HG02852 (cell line): Measurements from ENCODE around the gene CD83.
"Not testable (repeated sequence)": the region's sequence is repeated elsewhere in the genome, so short reads cannot be mapped to it uniquely, and the experiment has no call there.

Experiments
- ATAC-seq: cut with Tn5 transposase; IDR thresholded peaks from one replicate; pipeline ENCODE4 v1.9.1; 2021; ENCODE audit warnings: mild to moderate bottlenecking, moderate library complexity; ENCODE audit not compliant: unreplicated experiment

The CD83 gene

GRCh38 chr6:14146506-14147096, 29.0 kb downstream of the CD83 start:
- no peak for ATAC-seq

GRCh38 chr6:14147891-14148290, 30.3 kb downstream of the CD83 start:
- no peak for ATAC-seq

GRCh38 chr6:14148471-14148870, 30.9 kb downstream of the CD83 start:
- no peak for ATAC-seq

GRCh38 chr6:14149053-14149738, 31.6 kb downstream of the CD83 start:
- no peak for ATAC-seq

- ATAC-seq: no peak
Measured at GRCh38 chr6:14149739-14150130, 32.2 kb downstream of the CD83 start.

GRCh38 chr6:14151300-14151699, 33.7 kb downstream of the CD83 start:
- ATAC-seq: not testable (repeated sequence)

- no peak for ATAC-seq
Measured at GRCh38 chr6:14151773-14152172, 34.2 kb downstream of the CD83 start.

- no peak for ATAC-seq
Measured at GRCh38 chr6:14153228-14153627, 35.7 kb downstream of the CD83 start.

- no peak for ATAC-seq
Measured at GRCh38 chr6:14159090-14159489, 41.5 kb downstream of the CD83 start.

GRCh38 chr6:14162826-14163225, 45.3 kb downstream of the CD83 start:
- no peak for ATAC-seq

- no peak for ATAC-seq
Measured at GRCh38 chr6:14165091-14165490, 47.5 kb downstream of the CD83 start.

GRCh38 chr6:14166839-14167238, 49.3 kb downstream of the CD83 start:
- no peak for ATAC-seq

- no peak for ATAC-seq
Measured at GRCh38 chr6:14170128-14170527, 52.6 kb downstream of the CD83 start.

- ATAC-seq: no peak
Measured at GRCh38 chr6:14172562-14172961, 55.0 kb downstream of the CD83 start.

- ATAC-seq: no peak
Measured at GRCh38 chr6:14174226-14174625, 56.7 kb downstream of the CD83 start.

- ATAC-seq: no peak
Measured at GRCh38 chr6:14174996-14175395, 57.4 kb downstream of the CD83 start.

- no peak for ATAC-seq
Measured at GRCh38 chr6:14176429-14176828, 58.9 kb downstream of the CD83 start.

GRCh38 chr6:14177413-14178082, 60.0 kb downstream of the CD83 start:
- no peak for ATAC-seq

- ATAC-seq: no peak
Measured at GRCh38 chr6:14178083-14178445, 60.5 kb downstream of the CD83 start.

GRCh38 chr6:14180609-14181008, 63.0 kb downstream of the CD83 start:
- ATAC-seq: no peak

- no peak for ATAC-seq
Measured at GRCh38 chr6:14182916-14183315, 65.3 kb downstream of the CD83 start.
